ENCODE results near the gene HCST. TPM values are rescaled to one million over a fixed set of nuclear protein-coding genes. Genes with fewer than 3 reads are reported as not detected.
A peak's percentile ranks its signal among the peaks of the same experiment; 100 is the strongest.
"Not testable (repeated sequence)": the region's sequence is repeated elsewhere in the genome, so short reads cannot be mapped to it uniquely, and the experiment has no call there.

HCST gene
- total RNA-seq, 3 donors from 2014 or later = 4.6 to 8.2 (median 7.9) TPM

DNA sequence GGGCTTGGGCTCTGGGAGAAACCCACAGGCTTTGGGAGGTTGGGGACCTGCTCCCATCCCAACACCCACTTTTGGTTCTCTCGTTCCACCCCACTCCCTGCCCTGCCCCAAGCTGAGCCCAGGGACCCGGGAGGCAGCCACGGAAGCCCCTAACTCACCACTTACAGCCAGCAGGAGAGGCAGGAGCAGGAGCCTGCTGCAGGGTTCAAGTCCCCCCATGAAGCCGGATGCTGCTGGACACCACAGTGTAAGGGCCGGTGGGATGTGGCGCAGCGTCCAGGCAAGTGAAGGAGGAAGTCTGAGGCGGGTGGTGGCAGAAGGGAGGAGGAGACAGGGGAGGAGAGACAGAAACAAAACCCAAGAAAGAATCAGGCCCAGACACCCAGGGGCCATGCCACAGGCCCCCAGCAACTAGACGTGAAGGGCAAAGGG lies 5.7 kb downstream of the HCST start, which contains the start of gene TYROBP:
TSS of gene TYROBP (minus strand) at position 286 of the 432 bp plus-strand sequence. CDS start at position 219, 67 bp downstream.
- intact Hi-C loops (cut with DNase I, micrococcal nuclease) = no loop called here
- no peak for TF ChIP-seq CTCF (IDR thresholded peaks at IDR 0.05)
- Histone ChIP-seq H3K9me3 (no peaks in the 10 kb centered on the region), H3K36me3 (ENCODE audit: low read depth) (no peaks in the 10 kb centered on the region), H3K4me1 (ENCODE audit: low read depth) (no peaks in the 10 kb centered on the region), H3K4me3 (no peak within 1 kb of the TSS)
- ATAC-seq = peak; percentile 9
- DNase-seq = peak; percentile 32 to 68 (median 49)

GRCh38 chr19:35908973-35909683 lies 6.8 kb downstream of the HCST start:
- H3K4me1 ChIP-seq (ENCODE audit: low read depth) = no peaks in the 10 kb centered on the region
- H3K36me3 ChIP-seq (ENCODE audit: low read depth) = no peaks in the 10 kb centered on the region
- H3K9me3 ChIP-seq = no peaks in the 10 kb centered on the region
- intact Hi-C loops (cut with DNase I, micrococcal nuclease) = no loop called here
- DNase-seq = peak; percentile 57 to 87 (median 60)
- peak; percentile 74 for ATAC-seq
- TF ChIP-seq CTCF (IDR thresholded peaks at IDR 0.05) = no peak
- no peak overlapping the region for H3K4me3 ChIP-seq

DNA sequence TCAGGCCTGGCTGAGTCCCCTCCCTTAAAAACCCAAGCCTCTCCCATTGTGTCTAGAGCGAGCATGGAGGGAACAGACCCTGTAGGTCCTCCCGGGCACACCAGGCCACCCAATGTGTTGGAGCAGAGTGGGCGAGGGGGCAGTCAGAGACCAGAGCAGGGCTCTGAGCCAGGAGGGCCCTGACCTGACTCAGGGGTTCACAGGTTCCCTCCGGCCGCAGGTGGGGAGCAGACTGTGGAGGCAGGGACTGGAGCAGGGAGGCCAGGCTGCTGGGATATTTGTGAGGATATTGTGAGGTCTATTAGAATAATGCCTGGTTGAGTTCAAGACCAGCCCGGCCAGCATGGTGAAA lies 7.3 kb downstream of the HCST start:
- Histone ChIP-seq H3K36me3 (ENCODE audit: low read depth) (no peaks in the 10 kb centered on the region), H3K9me3 (no peaks in the 10 kb centered on the region), H3K4me1 (ENCODE audit: low read depth) (no peaks in the 10 kb centered on the region), H3K4me3 (no peak overlapping the region)
- ATAC-seq (no peak), DNase-seq (no peak)
- intact Hi-C loops (cut with DNase I, micrococcal nuclease) = no loop called here
- TF ChIP-seq CTCF (IDR thresholded peaks at IDR 0.05) = no peak

GRCh38 chr19:35910355-35910754 lies 8.0 kb downstream of the HCST start:
- H3K4me3 ChIP-seq; intact Hi-C loops (cut with DNase I, micrococcal nuclease); ATAC-seq; H3K36me3 ChIP-seq (ENCODE audit: low read depth); H3K9me3 ChIP-seq; DNase-seq; H3K4me1 ChIP-seq (ENCODE audit: low read depth): not testable (repeated sequence)

DNA sequence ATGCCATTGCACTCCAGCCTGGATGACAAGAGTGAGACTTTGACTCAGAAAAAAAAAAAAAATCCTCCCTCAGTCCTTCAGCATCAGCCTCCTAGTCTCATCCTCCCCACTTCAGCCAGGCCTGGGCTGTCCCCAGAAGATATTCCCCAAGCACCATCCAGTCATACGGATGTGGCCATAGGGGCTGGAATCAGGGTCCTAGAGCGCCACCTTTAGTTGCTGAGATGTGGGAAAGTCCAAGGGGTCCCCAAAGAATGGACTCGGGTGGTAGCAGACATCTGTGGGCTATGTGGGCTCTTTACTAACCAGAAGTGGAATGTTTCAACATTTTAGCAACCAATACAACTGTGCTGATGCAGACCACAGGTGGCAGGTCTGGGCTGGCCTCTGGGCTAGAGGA lies 8.8 kb downstream of the HCST start:
- intact Hi-C loops (cut with DNase I, micrococcal nuclease) = no loop called here
- TF ChIP-seq CTCF (IDR thresholded peaks at IDR 0.05) = no peak
- ATAC-seq (no peak), DNase-seq (no peak)
- Histone ChIP-seq H3K4me3 (no peak overlapping the region), H3K36me3 (ENCODE audit: low read depth) (no peaks in the 10 kb centered on the region), H3K9me3 (no peaks in the 10 kb centered on the region), H3K4me1 (ENCODE audit: low read depth) (no peaks in the 10 kb centered on the region)

GRCh38 chr19:35911790-35912189 lies 9.5 kb downstream of the HCST start:
- Histone ChIP-seq H3K9me3 (no peaks in the 10 kb centered on the region), H3K4me1 (ENCODE audit: low read depth) (no peaks in the 10 kb centered on the region), H3K4me3 (no peak overlapping the region), H3K36me3 (ENCODE audit: low read depth) (no peaks in the 10 kb centered on the region)
- DNase-seq (no peak), ATAC-seq (peak; percentile 22)
- TF ChIP-seq CTCF (IDR thresholded peaks at IDR 0.05) = no peak
- intact Hi-C loops (cut with DNase I, micrococcal nuclease) = no loop called here

All from mucosa of descending colon (tissue), 3 donors.